ENCODE data around the gene PARD3B. TPM values are rescaled to one million over a fixed set of nuclear protein-coding genes. Genes with fewer than 3 reads are reported as not detected.

The PARD3B gene
- total RNA-seq, 1 donor from 2014 or later, result 0.66 TPM

GRCh38 chr2:204664708-204665121, 119.4 kb downstream of the PARD3B start:
- H3K27me3 Mint-ChIP-seq (ENCODE audit: unreplicated experiment), result no peaks in the 10 kb centered on the region
- H3K4me1 Mint-ChIP-seq (ENCODE audit: low read depth, unreplicated experiment), result no peaks in the 10 kb centered on the region
- H3K9me3 Mint-ChIP-seq (ENCODE audit: unreplicated experiment), result no peaks in the 10 kb centered on the region
- no peak overlapping the region for H3K4me3 Mint-ChIP-seq (ENCODE audit: unreplicated experiment)
- H3K27ac Mint-ChIP-seq (ENCODE audit: unreplicated experiment), result no peak overlapping the region
- no peak for DNase-seq
- no peak for TF ChIP-seq CTCF (IDR thresholded peaks at IDR 0.05; ENCODE audit: partially characterized antibody, unreplicated experiment)
- no peaks in the 10 kb centered on the region for H3K36me3 Mint-ChIP-seq (ENCODE audit: unreplicated experiment)

- no peaks in the 10 kb centered on the region for H3K4me1 Mint-ChIP-seq (ENCODE audit: low read depth, unreplicated experiment)
- no peaks in the 10 kb centered on the region for H3K27me3 Mint-ChIP-seq (ENCODE audit: unreplicated experiment)
- no peaks in the 10 kb centered on the region for H3K9me3 Mint-ChIP-seq (ENCODE audit: unreplicated experiment)
- H3K27ac Mint-ChIP-seq (ENCODE audit: unreplicated experiment), result no peak overlapping the region
- DNase-seq, result no peak
- no peaks in the 10 kb centered on the region for H3K36me3 Mint-ChIP-seq (ENCODE audit: unreplicated experiment)
- TF ChIP-seq CTCF (IDR thresholded peaks at IDR 0.05; ENCODE audit: partially characterized antibody, unreplicated experiment), result no peak
- H3K4me3 Mint-ChIP-seq (ENCODE audit: unreplicated experiment), result no peak overlapping the region
Observed at GRCh38 chr2:204665207-204665606, 119.9 kb downstream of the PARD3B start.

- Mint-ChIP-seq H3K27ac (ENCODE audit: unreplicated experiment) (no peak overlapping the region), H3K27me3 (ENCODE audit: unreplicated experiment) (no peaks in the 10 kb centered on the region), H3K4me3 (ENCODE audit: unreplicated experiment) (no peak overlapping the region), H3K9me3 (ENCODE audit: unreplicated experiment) (no peaks in the 10 kb centered on the region), H3K4me1 (ENCODE audit: low read depth, unreplicated experiment) (no peaks in the 10 kb centered on the region), H3K36me3 (ENCODE audit: unreplicated experiment) (no peaks in the 10 kb centered on the region)
- DNase-seq, result no peak
- no peak for TF ChIP-seq CTCF (IDR thresholded peaks at IDR 0.05; ENCODE audit: partially characterized antibody, unreplicated experiment)
Observed at GRCh38 chr2:204665771-204666170, 120.5 kb downstream of the PARD3B start.

GRCh38 chr2:204667990-204668389, 122.7 kb downstream of the PARD3B start:
- Mint-ChIP-seq H3K4me3 (ENCODE audit: unreplicated experiment) (no peak overlapping the region), H3K27ac (ENCODE audit: unreplicated experiment) (no peak overlapping the region), H3K36me3 (ENCODE audit: unreplicated experiment) (no peaks in the 10 kb centered on the region), H3K27me3 (ENCODE audit: unreplicated experiment) (no peaks in the 10 kb centered on the region), H3K4me1 (ENCODE audit: low read depth, unreplicated experiment) (no peaks in the 10 kb centered on the region), H3K9me3 (ENCODE audit: unreplicated experiment) (no peaks in the 10 kb centered on the region)
- no peak for TF ChIP-seq CTCF (IDR thresholded peaks at IDR 0.05; ENCODE audit: partially characterized antibody, unreplicated experiment)
- DNase-seq, result no peak

- DNase-seq, result no peak
- Mint-ChIP-seq H3K27ac (ENCODE audit: unreplicated experiment) (no peak overlapping the region), H3K9me3 (ENCODE audit: unreplicated experiment) (no peaks in the 10 kb centered on the region), H3K36me3 (ENCODE audit: unreplicated experiment) (no peaks in the 10 kb centered on the region), H3K27me3 (ENCODE audit: unreplicated experiment) (no peaks in the 10 kb centered on the region), H3K4me3 (ENCODE audit: unreplicated experiment) (no peak overlapping the region), H3K4me1 (ENCODE audit: low read depth, unreplicated experiment) (no peaks in the 10 kb centered on the region)
- no peak for TF ChIP-seq CTCF (IDR thresholded peaks at IDR 0.05; ENCODE audit: partially characterized antibody, unreplicated experiment)
Observed at GRCh38 chr2:204669382-204669781, 124.1 kb downstream of the PARD3B start.
